HEK293T (cell line): ENCODE measurements around the gene MARK4.

Source experiments
- ARNT ChIP-seq: fragments of 450-650 bp; IDR thresholded peaks from 2 replicates; pipeline ENCODE4 v1.6.1; 2017; ENCODE audit warnings: mild to moderate bottlenecking
- PKNOX1 ChIP-seq: fragments of 450-650 bp; IDR thresholded peaks from 2 replicates; pipeline ENCODE4 v1.6.1; 2016
- SP1 ChIP-seq: fragments of 450-650 bp; IDR thresholded peaks from 2 replicates; pipeline ENCODE4 v1.6.1; 2017

GRCh38 chr19:45278087-45278486 is 27.0 kb downstream of the MARK4 start:
- TF ChIP-seq SP1, result no peak
- no peak for TF ChIP-seq ARNT
- no peak for TF ChIP-seq PKNOX1
